Measurements from ENCODE around the gene SLC24A4.

GRCh38 chr14:92497391-92497790, 174.4 kb downstream of the SLC24A4 start:
- TF ChIP-seq TAF1 (IDR thresholded peaks at IDR 0.05; ENCODE audit: low read depth) (no peak), EZH2 (IDR thresholded peaks at IDR 0.05; ENCODE audit: borderline replicate concordance, insufficient read depth, low read length, poor library complexity, severe bottlenecking) (no peak), EP300 (conservative IDR thresholded peaks at IDR 0.05; ENCODE audit: poor library complexity, severe bottlenecking) (no peak), RAD21 (conservative IDR thresholded peaks at IDR 0.05) (no peak), POLR2AphosphoS5 (IDR thresholded peaks at IDR 0.05) (no peak), MXI1 (conservative IDR thresholded peaks at IDR 0.05; ENCODE audit: poor library complexity, severe bottlenecking) (no peak), SMC3 (conservative IDR thresholded peaks at IDR 0.05; ENCODE audit: poor library complexity) (no peak)
- TF ChIP-seq, protein P1, sequence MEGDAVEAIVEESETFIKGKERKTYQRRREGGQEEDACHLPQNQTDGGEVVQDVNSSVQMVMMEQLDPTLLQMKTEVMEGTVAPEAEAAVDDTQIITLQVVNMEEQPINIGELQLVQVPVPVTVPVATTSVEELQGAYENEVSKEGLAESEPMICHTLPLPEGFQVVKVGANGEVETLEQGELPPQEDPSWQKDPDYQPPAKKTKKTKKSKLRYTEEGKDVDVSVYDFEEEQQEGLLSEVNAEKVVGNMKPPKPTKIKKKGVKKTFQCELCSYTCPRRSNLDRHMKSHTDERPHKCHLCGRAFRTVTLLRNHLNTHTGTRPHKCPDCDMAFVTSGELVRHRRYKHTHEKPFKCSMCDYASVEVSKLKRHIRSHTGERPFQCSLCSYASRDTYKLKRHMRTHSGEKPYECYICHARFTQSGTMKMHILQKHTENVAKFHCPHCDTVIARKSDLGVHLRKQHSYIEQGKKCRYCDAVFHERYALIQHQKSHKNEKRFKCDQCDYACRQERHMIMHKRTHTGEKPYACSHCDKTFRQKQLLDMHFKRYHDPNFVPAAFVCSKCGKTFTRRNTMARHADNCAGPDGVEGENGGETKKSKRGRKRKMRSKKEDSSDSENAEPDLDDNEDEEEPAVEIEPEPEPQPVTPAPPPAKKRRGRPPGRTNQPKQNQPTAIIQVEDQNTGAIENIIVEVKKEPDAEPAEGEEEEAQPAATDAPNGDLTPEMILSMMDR (IDR thresholded peaks at IDR 0.05; ENCODE audit: poor library complexity, severe bottlenecking), result no peak
- TF ChIP-seq, protein P2, sequence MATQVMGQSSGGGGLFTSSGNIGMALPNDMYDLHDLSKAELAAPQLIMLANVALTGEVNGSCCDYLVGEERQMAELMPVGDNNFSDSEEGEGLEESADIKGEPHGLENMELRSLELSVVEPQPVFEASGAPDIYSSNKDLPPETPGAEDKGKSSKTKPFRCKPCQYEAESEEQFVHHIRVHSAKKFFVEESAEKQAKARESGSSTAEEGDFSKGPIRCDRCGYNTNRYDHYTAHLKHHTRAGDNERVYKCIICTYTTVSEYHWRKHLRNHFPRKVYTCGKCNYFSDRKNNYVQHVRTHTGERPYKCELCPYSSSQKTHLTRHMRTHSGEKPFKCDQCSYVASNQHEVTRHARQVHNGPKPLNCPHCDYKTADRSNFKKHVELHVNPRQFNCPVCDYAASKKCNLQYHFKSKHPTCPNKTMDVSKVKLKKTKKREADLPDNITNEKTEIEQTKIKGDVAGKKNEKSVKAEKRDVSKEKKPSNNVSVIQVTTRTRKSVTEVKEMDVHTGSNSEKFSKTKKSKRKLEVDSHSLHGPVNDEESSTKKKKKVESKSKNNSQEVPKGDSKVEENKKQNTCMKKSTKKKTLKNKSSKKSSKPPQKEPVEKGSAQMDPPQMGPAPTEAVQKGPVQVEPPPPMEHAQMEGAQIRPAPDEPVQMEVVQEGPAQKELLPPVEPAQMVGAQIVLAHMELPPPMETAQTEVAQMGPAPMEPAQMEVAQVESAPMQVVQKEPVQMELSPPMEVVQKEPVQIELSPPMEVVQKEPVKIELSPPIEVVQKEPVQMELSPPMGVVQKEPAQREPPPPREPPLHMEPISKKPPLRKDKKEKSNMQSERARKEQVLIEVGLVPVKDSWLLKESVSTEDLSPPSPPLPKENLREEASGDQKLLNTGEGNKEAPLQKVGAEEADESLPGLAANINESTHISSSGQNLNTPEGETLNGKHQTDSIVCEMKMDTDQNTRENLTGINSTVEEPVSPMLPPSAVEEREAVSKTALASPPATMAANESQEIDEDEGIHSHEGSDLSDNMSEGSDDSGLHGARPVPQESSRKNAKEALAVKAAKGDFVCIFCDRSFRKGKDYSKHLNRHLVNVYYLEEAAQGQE (IDR thresholded peaks at IDR 0.05; ENCODE audit: borderline replicate concordance), result no peak

Measured in neural cell (in vitro differentiated cells).